22Rv1 (cell line): ENCODE data around the gene TAX1BP3.

Experiments
- H3K27ac ChIP-seq: fragments of 450-650 bp; 2 replicates; pipeline ENCODE4 v1.5.1; 2017
- ZFX ChIP-seq: fragments of 450-650 bp; IDR thresholded peaks from 2 replicates; pipeline ENCODE4 v1.6.1; 2017; ENCODE audit warnings: antibody characterized with exemption, borderline replicate concordance
- TF ChIP-seq, protein P1 (sequence below): fragments of 450-650 bp; IDR thresholded peaks from 2 replicates; pipeline ENCODE4 v1.5.1; 2017; ENCODE audit warnings: mild to moderate bottlenecking

TAX1BP3 gene

DNA sequence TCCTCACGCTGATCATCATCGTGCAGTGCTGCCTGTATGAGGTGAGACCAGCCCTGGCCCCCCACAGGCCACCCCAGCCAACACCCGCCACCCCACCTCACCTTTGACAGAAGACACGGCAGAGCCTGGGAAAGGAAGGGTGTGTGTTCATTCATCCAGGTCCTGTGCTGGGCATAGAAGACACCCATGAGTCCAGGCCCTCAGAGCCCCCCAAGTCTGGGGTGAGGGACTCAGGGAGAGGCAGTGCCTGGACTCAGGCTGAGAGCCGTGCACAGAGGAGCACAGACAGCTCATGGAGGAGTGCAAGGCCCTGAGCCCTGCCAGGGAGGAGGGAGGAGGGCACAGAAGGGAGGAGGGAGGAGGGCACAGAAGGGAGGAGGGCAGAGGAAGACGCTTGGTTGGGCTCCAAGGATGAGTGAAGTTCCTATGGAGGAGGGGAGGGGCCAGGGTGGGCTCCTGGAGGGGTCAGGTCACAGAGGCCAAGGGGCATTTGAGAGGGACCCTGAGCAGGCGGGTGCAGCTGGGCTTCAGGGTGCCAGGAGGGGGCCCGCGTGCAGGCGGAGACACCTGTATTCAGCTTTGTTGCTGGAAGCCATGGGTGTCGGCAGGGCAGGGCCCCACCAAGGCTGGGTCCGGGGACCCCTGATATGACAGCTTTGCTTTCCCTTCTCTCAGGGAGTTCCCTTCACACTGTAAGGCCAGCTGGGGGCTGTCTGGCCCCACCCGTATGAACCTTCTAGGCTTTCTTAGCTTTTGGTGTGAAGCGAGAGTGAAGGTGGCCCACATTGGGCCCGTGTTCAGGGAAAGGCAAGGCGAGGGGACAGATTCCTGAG lies 11.4 kb downstream of the TAX1BP3 start:
- H3K27ac ChIP-seq = no peak overlapping the region
- no peak for TF ChIP-seq ZFX
- TF ChIP-seq, protein P1, sequence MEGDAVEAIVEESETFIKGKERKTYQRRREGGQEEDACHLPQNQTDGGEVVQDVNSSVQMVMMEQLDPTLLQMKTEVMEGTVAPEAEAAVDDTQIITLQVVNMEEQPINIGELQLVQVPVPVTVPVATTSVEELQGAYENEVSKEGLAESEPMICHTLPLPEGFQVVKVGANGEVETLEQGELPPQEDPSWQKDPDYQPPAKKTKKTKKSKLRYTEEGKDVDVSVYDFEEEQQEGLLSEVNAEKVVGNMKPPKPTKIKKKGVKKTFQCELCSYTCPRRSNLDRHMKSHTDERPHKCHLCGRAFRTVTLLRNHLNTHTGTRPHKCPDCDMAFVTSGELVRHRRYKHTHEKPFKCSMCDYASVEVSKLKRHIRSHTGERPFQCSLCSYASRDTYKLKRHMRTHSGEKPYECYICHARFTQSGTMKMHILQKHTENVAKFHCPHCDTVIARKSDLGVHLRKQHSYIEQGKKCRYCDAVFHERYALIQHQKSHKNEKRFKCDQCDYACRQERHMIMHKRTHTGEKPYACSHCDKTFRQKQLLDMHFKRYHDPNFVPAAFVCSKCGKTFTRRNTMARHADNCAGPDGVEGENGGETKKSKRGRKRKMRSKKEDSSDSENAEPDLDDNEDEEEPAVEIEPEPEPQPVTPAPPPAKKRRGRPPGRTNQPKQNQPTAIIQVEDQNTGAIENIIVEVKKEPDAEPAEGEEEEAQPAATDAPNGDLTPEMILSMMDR = no peak

DNA sequence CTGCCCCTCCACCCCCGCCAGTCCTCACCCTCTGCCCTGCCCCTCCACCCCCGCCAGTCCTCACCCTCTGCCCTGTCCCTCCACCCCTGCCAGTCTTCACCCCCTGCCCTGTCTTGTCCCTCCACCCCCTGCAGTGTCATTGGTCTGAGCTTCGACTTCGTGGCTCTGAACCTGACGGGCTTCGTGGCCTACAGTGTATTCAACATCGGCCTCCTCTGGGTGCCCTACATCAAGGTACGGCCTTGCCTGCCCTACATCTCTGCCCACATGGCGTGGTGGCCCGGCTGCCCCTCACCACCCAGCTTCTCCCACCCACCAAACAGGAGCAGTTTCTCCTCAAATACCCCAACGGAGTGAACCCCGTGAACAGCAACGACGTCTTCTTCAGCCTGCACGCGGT lies 12.0 kb downstream of the TAX1BP3 start:
- H3K27ac ChIP-seq = no peak overlapping the region
- TF ChIP-seq, protein P1 = no peak
- no peak for TF ChIP-seq ZFX

DNA sequence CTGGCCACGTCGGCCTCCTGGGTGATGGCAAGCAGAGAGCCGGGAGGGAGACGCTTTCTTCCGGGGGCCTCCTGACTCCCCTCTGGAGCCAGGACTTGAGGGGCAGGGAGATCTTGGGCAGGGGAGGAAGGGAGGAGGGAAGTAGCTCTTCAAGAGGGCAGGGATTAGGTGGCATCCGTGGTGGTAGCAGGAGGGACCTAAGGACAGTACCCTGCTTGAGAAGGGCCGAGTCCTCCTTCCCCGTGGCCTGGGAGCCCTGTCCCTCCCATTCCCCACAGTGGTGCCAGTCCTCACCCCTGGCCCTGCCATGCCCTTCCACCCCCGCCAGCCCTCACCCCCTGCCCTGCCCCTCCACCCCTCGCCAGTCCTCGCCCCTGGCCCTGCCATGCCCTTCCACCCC lies 12.6 kb downstream of the TAX1BP3 start:
- TF ChIP-seq, protein P1 = no peak
- TF ChIP-seq ZFX = no peak
- no peak overlapping the region for H3K27ac ChIP-seq

DNA sequence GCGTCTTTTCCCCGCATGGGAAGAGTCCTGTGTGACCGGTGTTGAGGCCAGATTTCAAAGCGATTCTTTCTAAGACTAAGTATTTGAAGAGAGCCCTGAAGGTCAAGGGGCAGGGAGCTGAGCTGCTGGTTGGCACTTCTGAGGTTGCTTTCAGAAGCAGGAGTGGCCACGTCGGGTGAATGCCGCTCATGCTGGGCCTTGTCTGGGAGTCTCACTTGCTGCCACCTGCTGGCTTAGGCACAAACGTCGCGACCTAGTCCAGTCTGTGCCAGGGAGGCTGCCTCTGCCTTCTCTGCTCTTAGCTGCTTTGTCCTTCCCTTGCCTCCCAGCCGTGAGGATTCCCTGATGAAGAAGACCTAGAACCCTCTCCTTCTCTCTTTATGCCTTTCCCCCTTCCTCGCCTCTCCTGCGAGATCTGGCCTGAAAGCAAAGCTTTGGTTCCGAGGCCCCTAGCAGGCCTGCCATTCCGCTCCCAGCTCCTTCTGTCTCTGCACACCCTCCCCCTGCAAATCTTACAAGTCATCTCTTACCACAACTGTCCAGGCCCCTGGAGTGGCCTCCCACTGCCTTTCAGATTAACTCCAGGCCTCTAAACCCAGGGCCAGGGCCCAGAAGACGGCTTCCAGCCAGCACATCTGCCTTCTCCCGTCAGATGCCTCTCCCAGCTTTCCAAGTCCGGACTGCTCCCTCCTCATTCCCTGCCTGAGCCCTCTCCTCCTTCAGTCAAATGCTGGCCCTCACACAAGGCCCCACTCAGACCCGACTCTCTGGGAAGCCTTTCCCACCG lies 20.4 kb downstream of the TAX1BP3 start:
- no peak for TF ChIP-seq ZFX
- TF ChIP-seq, protein P1 = peak; percentile 71
- H3K27ac ChIP-seq = no peak overlapping the region

DNA sequence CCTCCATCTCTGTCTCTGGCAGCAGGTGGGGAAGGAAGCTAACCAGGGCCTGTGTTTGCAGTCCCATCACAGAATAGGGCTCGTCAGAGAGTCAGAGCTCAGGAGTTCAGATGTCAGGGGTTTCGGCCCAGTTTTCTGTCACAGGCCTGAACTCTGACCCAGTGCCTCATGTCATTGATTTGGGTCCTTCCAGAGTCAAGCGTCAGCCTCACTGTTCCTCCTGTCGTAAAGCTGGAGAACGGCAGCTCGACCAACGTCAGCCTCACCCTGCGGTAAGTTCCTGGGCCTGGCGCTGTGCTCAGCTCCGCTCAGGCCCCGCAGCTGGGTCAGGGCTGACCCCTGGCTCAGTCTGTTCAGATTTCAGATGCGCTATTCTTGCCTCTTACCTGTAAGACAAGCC lies 21.1 kb downstream of the TAX1BP3 start:
- TF ChIP-seq, protein P1 = no peak
- no peak for TF ChIP-seq ZFX
- no peak overlapping the region for H3K27ac ChIP-seq

DNA sequence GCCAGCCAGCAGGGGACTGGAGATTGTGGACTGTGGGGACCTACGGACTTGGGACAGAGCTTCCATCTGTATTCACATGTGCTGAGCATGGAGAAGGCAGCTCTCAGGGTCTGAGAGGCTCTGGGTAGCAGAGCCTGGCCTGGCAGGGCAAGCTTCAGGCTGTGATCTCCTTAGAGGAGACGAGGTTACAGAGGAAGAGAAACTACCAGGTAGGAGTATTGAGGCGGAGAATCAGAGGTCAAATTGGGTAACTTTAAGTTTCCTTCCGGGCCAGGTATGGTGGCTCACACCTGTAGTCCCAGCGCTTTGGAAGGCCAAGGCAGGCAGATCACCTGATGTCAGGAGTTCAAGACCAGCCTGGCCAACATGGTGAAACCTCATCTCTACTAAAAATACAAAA lies 23.1 kb downstream of the TAX1BP3 start:
- TF ChIP-seq, protein P1 = no peak
- no peak for TF ChIP-seq ZFX
- H3K27ac ChIP-seq = no peak overlapping the region

DNA sequence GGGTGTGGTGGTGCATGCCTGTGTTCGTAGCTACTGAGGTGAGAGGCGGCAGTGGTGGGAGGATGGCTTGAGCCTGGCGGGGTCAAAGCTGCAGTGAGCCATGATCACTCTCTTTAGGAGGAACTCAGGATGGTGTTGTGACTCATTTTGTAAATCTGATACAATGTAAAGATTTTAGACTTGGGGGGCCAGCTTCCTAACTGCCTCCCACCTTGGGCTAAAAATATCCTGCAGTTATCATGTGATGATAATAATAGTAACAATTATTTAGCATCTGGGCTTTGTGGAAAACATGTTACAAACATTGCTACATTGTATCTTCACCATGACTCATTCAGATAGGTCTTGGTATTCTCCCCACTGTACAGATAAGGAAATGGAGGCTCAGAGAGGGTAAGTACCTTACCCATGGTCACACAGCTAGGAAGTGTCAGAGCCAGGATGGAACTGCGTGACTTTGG lies 24.5 kb downstream of the TAX1BP3 start:
- H3K27ac ChIP-seq = no peak overlapping the region
- TF ChIP-seq ZFX = no peak
- TF ChIP-seq, protein P1 = no peak
